ENCODE data around the gene TRNT1. TPM values are rescaled to one million over a fixed set of nuclear protein-coding genes. Genes with fewer than 3 reads are reported as not detected.

TRNT1 gene
- total RNA-seq, 1 experiment from 2014 or later, result 35.6 TPM

DNA sequence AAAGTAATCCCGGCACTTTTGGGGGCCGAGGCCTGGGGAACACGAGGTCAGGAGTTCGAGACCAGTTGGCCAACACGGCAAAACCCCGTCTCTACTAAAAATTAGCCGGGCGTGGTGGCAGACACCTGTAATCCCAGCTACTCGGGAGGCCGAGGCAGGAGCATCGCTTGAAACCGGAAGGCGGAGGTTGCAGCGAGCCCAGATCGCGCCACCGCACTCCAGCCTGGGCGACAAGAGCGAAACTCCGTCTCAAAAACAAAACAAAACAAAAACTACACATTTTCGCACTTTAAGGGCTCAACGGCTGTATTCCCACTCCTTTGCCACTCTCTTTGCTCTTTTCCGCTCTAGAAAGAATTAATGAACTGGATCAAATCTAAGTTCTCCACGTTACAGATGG lies 763 bp upstream of the TRNT1 start:
- Mint-ChIP-seq H3K27ac (ENCODE audit: unreplicated experiment) (peak overlapping the region; percentile 98), H3K36me3 (ENCODE audit: insufficient read depth, unreplicated experiment) (peaks cover 47% of the 10 kb centered on the region), H3K4me3 (ENCODE audit: low read depth, unreplicated experiment) (peak overlapping the region; percentile 95), H3K9me3 (ENCODE audit: low read depth, unreplicated experiment) (no peaks in the 10 kb centered on the region), H3K27me3 (ENCODE audit: unreplicated experiment) (no peaks in the 10 kb centered on the region), H3K4me1 (ENCODE audit: low read depth, unreplicated experiment) (no peaks in the 10 kb centered on the region)
- CTCF ChIA-PET, result no interaction called here
- TF ChIP-seq CTCF (IDR thresholded peaks at IDR 0.05; ENCODE audit: unreplicated experiment), result no peak
- intact Hi-C loops (cut with micrococcal nuclease; ENCODE audit: unreplicated experiment), result loop anchor here (10.0 kb wide), 1 partner anchor 91 kb away; no protein-coding TSS in a partner anchor
- TSS peak; percentile 91 for BruUV-seq (replicated peaks)
- no peak for DNase-seq

DNA sequence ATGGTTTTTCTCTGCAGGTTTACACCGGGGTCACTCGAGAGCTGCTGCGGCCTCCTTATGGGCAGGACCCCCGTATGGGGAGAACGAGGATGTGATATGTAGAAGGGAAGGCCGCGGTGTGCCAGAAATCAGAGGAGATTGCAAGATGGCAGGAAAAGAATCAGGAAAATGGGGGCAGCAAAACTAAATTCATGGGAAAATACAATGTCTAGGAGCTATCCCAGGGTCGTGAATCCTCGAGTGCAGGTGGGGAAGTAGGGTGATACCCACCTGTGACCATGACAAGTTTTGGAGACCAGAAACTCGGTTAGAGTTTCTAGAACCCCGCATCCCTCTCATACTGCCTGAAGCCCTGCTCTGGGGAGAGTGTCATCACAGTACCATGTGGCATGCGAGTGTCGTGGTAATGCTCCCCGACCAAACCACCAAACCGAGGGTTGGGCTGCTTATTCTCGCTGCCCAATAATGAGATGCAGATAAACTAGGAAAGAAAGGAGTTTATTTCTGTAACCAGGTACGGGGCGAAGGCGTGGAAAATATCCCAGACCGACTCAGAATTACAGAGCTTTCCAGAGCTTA lies 781 bp downstream of the TRNT1 start:
- intact Hi-C loops (cut with micrococcal nuclease; ENCODE audit: unreplicated experiment), result loop anchor here (10.0 kb wide), 1 partner anchor 93 kb away; no protein-coding TSS in a partner anchor
- H3K4me1 Mint-ChIP-seq (ENCODE audit: low read depth, unreplicated experiment), result no peaks in the 10 kb centered on the region
- CTCF ChIA-PET, result no interaction called here
- H3K4me3 Mint-ChIP-seq (ENCODE audit: low read depth, unreplicated experiment), result peak overlapping the region; percentile 95
- no peak for DNase-seq
- H3K27ac Mint-ChIP-seq (ENCODE audit: unreplicated experiment), result peak overlapping the region; percentile 98
- BruUV-seq (replicated peaks), result TSS peak; percentile 61
- TF ChIP-seq CTCF (IDR thresholded peaks at IDR 0.05; ENCODE audit: unreplicated experiment), result no peak
- H3K9me3 Mint-ChIP-seq (ENCODE audit: low read depth, unreplicated experiment), result no peaks in the 10 kb centered on the region
- peaks cover 50% of the 10 kb centered on the region for H3K36me3 Mint-ChIP-seq (ENCODE audit: insufficient read depth, unreplicated experiment)
- H3K27me3 Mint-ChIP-seq (ENCODE audit: unreplicated experiment), result no peaks in the 10 kb centered on the region

- no peak overlapping the region for H3K4me3 Mint-ChIP-seq (ENCODE audit: low read depth, unreplicated experiment)
- H3K27ac Mint-ChIP-seq (ENCODE audit: unreplicated experiment), result no peak overlapping the region
- peaks cover 2% of the 10 kb centered on the region for H3K4me1 Mint-ChIP-seq (ENCODE audit: low read depth, unreplicated experiment)
- H3K27me3 Mint-ChIP-seq (ENCODE audit: unreplicated experiment), result no peaks in the 10 kb centered on the region
- no TSS peak for BruUV-seq (replicated peaks)
- no peak for DNase-seq
- peaks cover 60% of the 10 kb centered on the region for H3K36me3 Mint-ChIP-seq (ENCODE audit: insufficient read depth, unreplicated experiment)
- no peaks in the 10 kb centered on the region for H3K9me3 Mint-ChIP-seq (ENCODE audit: low read depth, unreplicated experiment)
- CTCF ChIA-PET, result no interaction called here
- intact Hi-C loops (cut with micrococcal nuclease; ENCODE audit: unreplicated experiment), result loop anchor here (10.0 kb wide), 1 partner anchor 95 kb away; no protein-coding TSS in a partner anchor
- no peak for TF ChIP-seq CTCF (IDR thresholded peaks at IDR 0.05; ENCODE audit: unreplicated experiment)
These were observed 2.8 kb downstream of the TRNT1 start for GRCh38 chr3:3129579-3129978.

GRCh38 chr3:3133500-3133899 lies 6.8 kb downstream of the TRNT1 start:
- H3K36me3 Mint-ChIP-seq (ENCODE audit: insufficient read depth, unreplicated experiment), result peaks cover 37% of the 10 kb centered on the region
- CTCF ChIA-PET, result no interaction called here
- no peak for TF ChIP-seq CTCF (IDR thresholded peaks at IDR 0.05; ENCODE audit: unreplicated experiment)

More at GRCh38 chr3:3133500-3133899, 6.8 kb downstream of the TRNT1 start:
- Mint-ChIP-seq H3K4me3 (ENCODE audit: low read depth, unreplicated experiment) (no peak overlapping the region), H3K9me3 (ENCODE audit: low read depth, unreplicated experiment) (no peaks in the 10 kb centered on the region), H3K27ac (ENCODE audit: unreplicated experiment) (no peak overlapping the region), H3K27me3 (ENCODE audit: unreplicated experiment) (no peaks in the 10 kb centered on the region), H3K4me1 (ENCODE audit: low read depth, unreplicated experiment) (peaks cover 11% of the 10 kb centered on the region)
- intact Hi-C loops (cut with micrococcal nuclease; ENCODE audit: unreplicated experiment), result no loop called here
- DNase-seq, result no peak
- BruUV-seq (replicated peaks), result no TSS peak

Measured in Calu3 (cell line).